ENCODE measurements around the gene PDCD1.
"Not testable (repeated sequence)": the region's sequence is repeated elsewhere in the genome, so short reads cannot be mapped to it uniquely, and the experiment has no call there.

The PDCD1 gene

GRCh38 chr2:241804326-241805229, 54.1 kb downstream of the PDCD1 start:
- TF ChIP-seq CTBP1 (IDR thresholded peaks at IDR 0.05; ENCODE audit: borderline replicate concordance): no peak
- no peak for TF ChIP-seq SP1 (IDR thresholded peaks at IDR 0.05)
- TF ChIP-seq HDGF (IDR thresholded peaks at IDR 0.05; ENCODE audit: borderline replicate concordance): no peak
- TF ChIP-seq ELF4 (IDR thresholded peaks at IDR 0.05): no peak
- no peak for TF ChIP-seq SUZ12 (IDR thresholded peaks at IDR 0.05)
- TF ChIP-seq ARNT (IDR thresholded peaks at IDR 0.05): no peak
- no peak for TF ChIP-seq NFRKB (IDR thresholded peaks at IDR 0.05)
- TF ChIP-seq FOXA1 (IDR thresholded peaks at IDR 0.05): no peak
- TF ChIP-seq PKNOX1 (IDR thresholded peaks at IDR 0.05): no peak
- no peak for TF ChIP-seq BHLHE40 (IDR thresholded peaks at IDR 0.05; ENCODE audit: borderline replicate concordance)
- TF ChIP-seq ZNF384 (IDR thresholded peaks at IDR 0.05): no peak
- TF ChIP-seq FOXM1 (IDR thresholded peaks at IDR 0.05; ENCODE audit: borderline replicate concordance): no peak
- no peak for TF ChIP-seq TARDBP (IDR thresholded peaks at IDR 0.05)
- no peak for TF ChIP-seq L3MBTL2 (conservative IDR thresholded peaks at IDR 0.05)
- ChIA-PET CTCF (no interaction called here), POLR2A (no interaction called here)
- no peak for DNase-seq (ENCODE audit: extremely low spot score)

GRCh38 chr2:241803387-241804325, 55.0 kb downstream of the PDCD1 start:
- POLR2A ChIA-PET: no interaction called here
- no peak for DNase-seq (ENCODE audit: extremely low spot score)
- TF ChIP-seq CTBP1 (IDR thresholded peaks at IDR 0.05; ENCODE audit: borderline replicate concordance) (no peak), SP1 (IDR thresholded peaks at IDR 0.05) (no peak), PKNOX1 (IDR thresholded peaks at IDR 0.05) (no peak), FOXM1 (IDR thresholded peaks at IDR 0.05; ENCODE audit: borderline replicate concordance) (no peak), FOXA1 (IDR thresholded peaks at IDR 0.05) (no peak), SUZ12 (IDR thresholded peaks at IDR 0.05) (no peak), ELF4 (IDR thresholded peaks at IDR 0.05) (no peak)

GRCh38 chr2:241802421-241803318, 56.0 kb downstream of the PDCD1 start:
- ChIA-PET POLR2A (no interaction called here), CTCF (no interaction called here)
- DNase-seq (ENCODE audit: extremely low spot score): no peak
- TF ChIP-seq NFRKB (IDR thresholded peaks at IDR 0.05) (no peak), SP1 (IDR thresholded peaks at IDR 0.05) (no peak), PKNOX1 (IDR thresholded peaks at IDR 0.05) (no peak), CTBP1 (IDR thresholded peaks at IDR 0.05; ENCODE audit: borderline replicate concordance) (no peak), FOXK2 (IDR thresholded peaks at IDR 0.05) (no peak), ELF4 (IDR thresholded peaks at IDR 0.05) (no peak), TARDBP (IDR thresholded peaks at IDR 0.05) (no peak), BHLHE40 (IDR thresholded peaks at IDR 0.05; ENCODE audit: borderline replicate concordance) (no peak), SUZ12 (IDR thresholded peaks at IDR 0.05) (no peak), HDGF (IDR thresholded peaks at IDR 0.05; ENCODE audit: borderline replicate concordance) (no peak), ZNF384 (IDR thresholded peaks at IDR 0.05) (no peak), LEF1 (IDR thresholded peaks at IDR 0.05; ENCODE audit: borderline replicate concordance) (no peak), FOXA1 (IDR thresholded peaks at IDR 0.05) (no peak), L3MBTL2 (conservative IDR thresholded peaks at IDR 0.05) (no peak), ARNT (IDR thresholded peaks at IDR 0.05) (no peak), FOXM1 (IDR thresholded peaks at IDR 0.05; ENCODE audit: borderline replicate concordance) (no peak)

More at GRCh38 chr2:241803387-241804325, 55.0 kb downstream of the PDCD1 start:
- CTCF ChIA-PET: no interaction called here

GRCh38 chr2:241801611-241802420, 56.9 kb downstream of the PDCD1 start:
- DNase-seq (ENCODE audit: extremely low spot score): no peak
- no peak for TF ChIP-seq FOXK2 (IDR thresholded peaks at IDR 0.05)
- no peak for TF ChIP-seq SUZ12 (IDR thresholded peaks at IDR 0.05)
- TF ChIP-seq NFRKB (IDR thresholded peaks at IDR 0.05): no peak
- no peak for TF ChIP-seq TARDBP (IDR thresholded peaks at IDR 0.05)
- no peak for TF ChIP-seq LEF1 (IDR thresholded peaks at IDR 0.05; ENCODE audit: borderline replicate concordance)
- TF ChIP-seq BHLHE40 (IDR thresholded peaks at IDR 0.05; ENCODE audit: borderline replicate concordance): no peak
- TF ChIP-seq ZNF384 (IDR thresholded peaks at IDR 0.05): no peak
- TF ChIP-seq ARNT (IDR thresholded peaks at IDR 0.05): no peak
- ChIA-PET POLR2A (no interaction called here), CTCF (no interaction called here)

GRCh38 chr2:241800198-241800903, 58.3 kb downstream of the PDCD1 start:
- CTCF ChIA-PET; POLR2A ChIA-PET; DNase-seq (ENCODE audit: extremely low spot score): not testable (repeated sequence)

All from HEK293T (cell line).